ENCODE data around the gene SLC44A3. TPM values are rescaled to one million over a fixed set of nuclear protein-coding genes. Genes with fewer than 3 reads are reported as not detected.

SLC44A3 gene
- total RNA-seq, 1 donor from 2014 or later = not detected

DNA sequence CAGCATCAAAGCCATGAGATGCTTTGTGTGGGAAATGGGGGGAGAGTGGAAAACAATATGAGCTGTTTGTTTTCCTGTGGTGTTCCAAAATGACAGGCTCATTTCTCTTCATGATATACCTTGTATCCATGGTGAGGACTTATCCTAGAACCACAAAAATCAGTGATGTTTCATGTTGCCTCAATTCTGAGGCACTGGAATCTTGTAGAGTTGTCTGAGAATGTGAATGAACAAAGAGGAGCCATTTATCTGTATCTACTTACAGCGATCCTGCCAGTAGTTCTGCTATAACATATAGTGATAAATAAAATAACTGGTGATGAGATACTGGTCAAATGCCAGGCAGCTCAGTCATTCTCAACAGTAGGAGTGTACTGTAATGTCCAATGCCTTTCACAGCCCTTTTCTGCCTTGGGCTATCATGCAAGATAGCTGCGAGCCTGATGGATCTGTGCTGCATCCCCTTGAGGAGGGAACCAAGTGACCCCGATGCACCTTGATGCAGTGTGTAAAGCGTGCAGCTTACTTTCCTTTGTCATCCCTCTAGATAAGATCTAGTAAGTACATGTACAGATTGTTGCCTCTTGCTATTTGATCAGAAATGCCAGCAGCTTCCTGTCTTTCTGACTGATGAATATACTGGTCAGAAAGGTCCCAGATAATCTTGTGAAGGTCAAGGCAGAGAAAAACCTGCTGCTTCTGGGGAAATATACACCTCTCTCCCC is 52.8 kb downstream of the SLC44A3 start:
- no peaks in the 10 kb centered on the region for H3K36me3 Mint-ChIP-seq (ENCODE audit: low read depth)
- POLR2A ChIA-PET = no interaction called here
- no peak for DNase-seq
- CTCF ChIA-PET = interaction anchor here (0.9 kb wide), 1 partner anchor 170 kb away, joined by 3 read pairs; no protein-coding TSS in a partner anchor
- TF ChIP-seq, protein P1, sequence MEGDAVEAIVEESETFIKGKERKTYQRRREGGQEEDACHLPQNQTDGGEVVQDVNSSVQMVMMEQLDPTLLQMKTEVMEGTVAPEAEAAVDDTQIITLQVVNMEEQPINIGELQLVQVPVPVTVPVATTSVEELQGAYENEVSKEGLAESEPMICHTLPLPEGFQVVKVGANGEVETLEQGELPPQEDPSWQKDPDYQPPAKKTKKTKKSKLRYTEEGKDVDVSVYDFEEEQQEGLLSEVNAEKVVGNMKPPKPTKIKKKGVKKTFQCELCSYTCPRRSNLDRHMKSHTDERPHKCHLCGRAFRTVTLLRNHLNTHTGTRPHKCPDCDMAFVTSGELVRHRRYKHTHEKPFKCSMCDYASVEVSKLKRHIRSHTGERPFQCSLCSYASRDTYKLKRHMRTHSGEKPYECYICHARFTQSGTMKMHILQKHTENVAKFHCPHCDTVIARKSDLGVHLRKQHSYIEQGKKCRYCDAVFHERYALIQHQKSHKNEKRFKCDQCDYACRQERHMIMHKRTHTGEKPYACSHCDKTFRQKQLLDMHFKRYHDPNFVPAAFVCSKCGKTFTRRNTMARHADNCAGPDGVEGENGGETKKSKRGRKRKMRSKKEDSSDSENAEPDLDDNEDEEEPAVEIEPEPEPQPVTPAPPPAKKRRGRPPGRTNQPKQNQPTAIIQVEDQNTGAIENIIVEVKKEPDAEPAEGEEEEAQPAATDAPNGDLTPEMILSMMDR (IDR thresholded peaks at IDR 0.05) = no peak
- peaks cover 11% of the 10 kb centered on the region for H3K27me3 Mint-ChIP-seq
- no peak for ATAC-seq (ENCODE audit: low read depth)
- H3K27ac Mint-ChIP-seq = no peak overlapping the region
- no peaks in the 10 kb centered on the region for H3K9me3 Mint-ChIP-seq
- H3K4me3 Mint-ChIP-seq = no peak overlapping the region
- H3K4me1 Mint-ChIP-seq = no peaks in the 10 kb centered on the region
- intact Hi-C loops (cut with micrococcal nuclease) = no loop called here

DNA sequence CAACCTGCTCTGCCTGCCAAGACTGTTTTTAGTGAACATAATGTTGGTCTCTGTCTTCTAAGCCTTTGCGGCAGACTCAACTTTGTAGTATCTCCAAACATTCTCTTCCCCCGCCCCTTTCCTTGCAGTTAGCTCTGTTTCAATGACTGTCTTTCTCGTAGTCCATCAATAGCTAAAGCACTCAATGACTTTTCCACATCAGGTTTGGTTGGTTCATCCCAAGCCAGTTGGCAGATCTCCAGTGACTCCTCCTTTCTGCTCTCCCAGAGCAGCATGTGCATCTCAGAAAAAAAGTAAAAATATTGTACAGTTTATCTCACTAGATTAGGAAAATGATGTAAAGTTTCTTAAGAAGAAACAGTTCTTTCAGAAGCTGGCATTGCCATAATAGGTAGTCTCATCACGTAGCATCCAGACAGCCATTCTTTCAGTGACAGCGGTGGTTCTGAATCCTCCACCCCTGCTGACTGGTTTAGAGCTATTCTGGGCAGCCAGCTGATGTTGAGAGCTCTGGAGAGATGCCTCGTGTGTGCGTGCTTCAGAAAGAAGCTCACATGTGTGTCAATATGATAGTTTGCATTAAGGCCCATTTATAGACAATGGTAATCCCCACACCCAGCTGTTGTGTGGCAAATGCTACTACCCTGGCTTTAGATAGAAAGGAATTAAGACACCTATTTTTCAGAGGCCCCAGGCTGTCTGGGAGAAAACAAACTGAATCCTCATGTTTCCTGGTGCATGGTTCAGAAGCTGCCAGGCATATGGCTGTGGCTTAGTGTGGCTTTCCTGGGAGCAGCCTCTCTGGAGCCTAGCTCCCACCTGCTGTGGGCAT is 53.6 kb downstream of the SLC44A3 start:
- Mint-ChIP-seq H3K27me3 (peaks cover 15% of the 10 kb centered on the region), H3K36me3 (ENCODE audit: low read depth) (no peaks in the 10 kb centered on the region), H3K4me1 (no peaks in the 10 kb centered on the region), H3K4me3 (no peak overlapping the region), H3K9me3 (no peaks in the 10 kb centered on the region), H3K27ac (no peak overlapping the region)
- TF ChIP-seq, protein P1 (IDR thresholded peaks at IDR 0.05) = no peak
- ChIA-PET POLR2A (no interaction called here), CTCF (interaction anchor here (0.9 kb wide), 1 partner anchor 170 kb away, joined by 3 read pairs; no protein-coding TSS in a partner anchor)
- ATAC-seq (ENCODE audit: low read depth) (no peak), DNase-seq (no peak)
- intact Hi-C loops (cut with micrococcal nuclease) = no loop called here

DNA sequence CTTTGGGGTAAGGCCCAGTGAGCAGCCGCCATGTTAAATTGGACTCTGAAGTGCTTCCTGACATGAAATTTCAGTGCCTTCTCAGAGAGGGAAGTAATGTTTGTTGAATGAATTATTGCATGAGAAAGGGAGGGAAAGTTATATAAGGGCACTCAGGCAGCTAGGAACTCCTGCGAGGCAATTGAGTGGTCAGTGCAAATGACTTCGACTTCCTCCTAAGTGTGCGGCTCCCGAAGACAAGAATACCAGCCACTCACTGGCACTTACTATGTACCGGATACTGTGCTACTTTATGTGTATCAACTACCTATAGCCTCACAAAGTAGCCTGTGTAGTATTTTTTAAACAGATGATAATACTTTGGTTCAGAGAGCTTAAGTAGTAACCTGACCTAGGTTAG is 54.3 kb downstream of the SLC44A3 start:
- peaks cover 15% of the 10 kb centered on the region for H3K27me3 Mint-ChIP-seq
- ATAC-seq (ENCODE audit: low read depth) (no peak), DNase-seq (no peak)
- no peaks in the 10 kb centered on the region for H3K36me3 Mint-ChIP-seq (ENCODE audit: low read depth)
- TF ChIP-seq, protein P1 (IDR thresholded peaks at IDR 0.05) = no peak
- ChIA-PET CTCF (no interaction called here), POLR2A (no interaction called here)
- no peaks in the 10 kb centered on the region for H3K9me3 Mint-ChIP-seq
- no peaks in the 10 kb centered on the region for H3K4me1 Mint-ChIP-seq
- no peak overlapping the region for H3K27ac Mint-ChIP-seq
- intact Hi-C loops (cut with micrococcal nuclease) = no loop called here
- H3K4me3 Mint-ChIP-seq = no peak overlapping the region

DNA sequence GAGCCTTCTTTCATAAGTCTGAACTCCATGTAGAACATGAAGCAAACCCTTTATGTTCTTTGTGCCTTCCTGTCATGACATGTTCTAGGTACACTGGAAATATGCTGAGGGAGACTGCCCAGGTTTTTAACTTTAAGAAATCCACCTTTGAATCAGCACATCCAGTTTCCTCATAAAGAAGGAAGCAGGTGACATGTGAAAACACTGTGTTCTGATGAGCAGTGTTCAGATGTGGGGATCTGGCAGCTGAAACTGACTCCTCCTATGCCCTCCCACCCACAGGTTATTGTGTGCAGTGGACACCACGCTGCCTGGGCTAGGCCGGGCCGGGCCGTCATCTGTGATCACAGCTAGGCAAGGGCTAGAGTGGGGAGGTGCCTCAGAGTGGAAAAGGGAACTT is 55.6 kb downstream of the SLC44A3 start:
- no peaks in the 10 kb centered on the region for H3K9me3 Mint-ChIP-seq
- intact Hi-C loops (cut with micrococcal nuclease) = no loop called here
- no peaks in the 10 kb centered on the region for H3K4me1 Mint-ChIP-seq
- DNase-seq (no peak), ATAC-seq (ENCODE audit: low read depth) (no peak)
- TF ChIP-seq, protein P1 (IDR thresholded peaks at IDR 0.05) = no peak
- H3K27ac Mint-ChIP-seq = no peak overlapping the region
- ChIA-PET POLR2A (no interaction called here), CTCF (no interaction called here)
- H3K27me3 Mint-ChIP-seq = peaks cover 15% of the 10 kb centered on the region
- H3K36me3 Mint-ChIP-seq (ENCODE audit: low read depth) = no peaks in the 10 kb centered on the region
- H3K4me3 Mint-ChIP-seq = no peak overlapping the region

DNA sequence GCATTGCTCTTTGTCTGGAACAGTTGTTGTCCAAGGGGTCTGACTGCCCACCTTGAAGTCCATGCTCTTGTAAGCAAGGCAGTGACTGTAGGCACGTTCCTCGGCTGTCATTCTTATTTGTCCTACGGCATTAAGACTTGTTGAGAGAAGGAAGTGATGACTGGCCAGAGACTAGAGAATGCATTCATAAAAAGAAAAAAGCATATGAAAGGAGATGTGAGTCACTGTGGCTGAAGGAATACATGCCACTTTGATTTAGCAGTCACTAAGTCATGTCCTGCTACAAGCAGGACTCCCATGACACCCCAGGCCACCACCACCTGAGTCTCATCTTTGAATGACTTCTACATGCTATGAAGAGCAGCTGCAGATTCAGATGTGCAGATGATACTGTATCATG is 56.2 kb downstream of the SLC44A3 start:
- DNase-seq (no peak), ATAC-seq (ENCODE audit: low read depth) (no peak)
- H3K4me1 Mint-ChIP-seq = no peaks in the 10 kb centered on the region
- H3K27ac Mint-ChIP-seq = no peak overlapping the region
- no peaks in the 10 kb centered on the region for H3K9me3 Mint-ChIP-seq
- no peak overlapping the region for H3K4me3 Mint-ChIP-seq
- CTCF ChIA-PET = no interaction called here
- H3K36me3 Mint-ChIP-seq (ENCODE audit: low read depth) = no peaks in the 10 kb centered on the region
- peaks cover 15% of the 10 kb centered on the region for H3K27me3 Mint-ChIP-seq
- TF ChIP-seq, protein P1 (IDR thresholded peaks at IDR 0.05) = no peak
- POLR2A ChIA-PET = no interaction called here
- intact Hi-C loops (cut with micrococcal nuclease) = no loop called here
